Measurements from ENCODE around the gene NTSR2. TPM values are rescaled to one million over a fixed set of nuclear protein-coding genes. Genes with fewer than 3 reads are reported as not detected.

NTSR2 gene
- total and polyA plus RNA-seq, 2 of the 8 experiments (the other 6 are each of a cell fraction or from before 2014, with no cell fraction given), result 0.05 TPM; not detected in 1

GRCh38 chr2:11675423-11676112 is 5.6 kb upstream of the NTSR2 start:
- CTCF ChIA-PET (ENCODE audit: partially characterized antibody), result interaction anchor here (1.9 to 3.4 kb wide), 2 partner anchors 8 to 12 kb away, joined by 6 to 16 read pairs; no protein-coding TSS in a partner anchor
- H3K4ac ChIP-seq (replicated peaks; ENCODE audit: insufficient read length, low read depth, low read length), result no peak overlapping the region
- no peaks in the 10 kb centered on the region for H3K79me1 ChIP-seq (ENCODE audit: low read depth, low read length)
- no peak overlapping the region for H4K8ac ChIP-seq (ENCODE audit: extremely low read depth, insufficient read depth, low read length)
- H4K5ac ChIP-seq (ENCODE audit: insufficient read length, low read depth, low read length), result no peak overlapping the region
- H3K14ac ChIP-seq (ENCODE audit: insufficient read length), result no peak overlapping the region
- POLR2A ChIA-PET (ENCODE audit: partially characterized antibody), result no interaction called here
- no peak overlapping the region for H2BK15ac ChIP-seq (ENCODE audit: low read length)
- no peaks in the 10 kb centered on the region for H4K20me1 ChIP-seq (replicated peaks in 1 of 2; ENCODE audit: control insufficient read depth in 1 of 2, insufficient read depth in 2 of 2, low read length in 2 of 2)
- DNase-seq (ENCODE audit: low read depth in 1 of 2, low spot score in 2 of 2), result no peak
- H3K18ac ChIP-seq (ENCODE audit: extremely low read depth, low read length), result no peak overlapping the region
- 87% methylated on average over 3 of the region's 3 CpGs; no CpG with 5 or more reads in 1 of the 2 experiments for WGBS, 2 experiments (ENCODE audit: extremely low coverage in 1 of 2, insufficient coverage in 1 of 2, insufficient read length in 1 of 2, insufficient replicate concordance in 2 of 2, low coverage in 1 of 2, low lambda C conversion rate in 2 of 2, missing lambda C conversion rate in 1 of 2)
- H3K27me3 ChIP-seq (replicated peaks in 1 of 4; ENCODE audit: control insufficient read depth in 3 of 4, extremely low read depth in 1 of 4, insufficient read depth in 3 of 4, low read length in 3 of 4), result peaks cover 0 to 3% (median 2%) of the 10 kb centered on the region in 4 experiments; a peak in 5 of 7 replicates
- no peaks in the 10 kb centered on the region for H3K79me2 ChIP-seq (ENCODE audit: control insufficient read depth in 1 of 2, insufficient read depth in 2 of 2, low read length in 2 of 2)
- FAIRE-seq, result no peak
- H3K27ac ChIP-seq (ENCODE audit: low read depth, low read length), result no peak overlapping the region
- no peak overlapping the region for H4K91ac ChIP-seq (replicated peaks; ENCODE audit: insufficient read length, low read length)
- no peak overlapping the region for H2AFZ ChIP-seq (ENCODE audit: low read length)
- no peak overlapping the region for H3K4me3 ChIP-seq (ENCODE audit: extremely low read depth in 1 of 4, insufficient read depth in 2 of 4, low read depth in 3 of 4, low read length in 4 of 4)
- H3K56ac ChIP-seq (replicated peaks; ENCODE audit: insufficient read length, low read depth, low read length), result no peak overlapping the region
- H2BK12ac ChIP-seq (ENCODE audit: low read depth, low read length), result no peak overlapping the region
- H3K4me2 ChIP-seq (ENCODE audit: insufficient read depth in 1 of 2, low read depth in 2 of 2, low read length in 2 of 2), result no peak overlapping the region
- H3K9ac ChIP-seq (replicated peaks in 1 of 4; ENCODE audit: extremely low read depth in 1 of 4, low read depth in 3 of 4, low read length in 3 of 4), result no peak overlapping the region
- no peak overlapping the region for H2BK20ac ChIP-seq (ENCODE audit: low read length)
- no peaks in the 10 kb centered on the region for H3K36me3 ChIP-seq (ENCODE audit: control insufficient read depth in 2 of 4, insufficient read depth in 4 of 4, low read length in 3 of 4)
- no peak overlapping the region for H3K23ac ChIP-seq (ENCODE audit: insufficient read length)
- H2BK5ac ChIP-seq (ENCODE audit: low read depth, low read length), result no peak overlapping the region
- H2AK5ac ChIP-seq (ENCODE audit: low read depth, low read length), result no peak overlapping the region
- H2BK120ac ChIP-seq (replicated peaks; ENCODE audit: low read depth, low read length), result no peak overlapping the region
- H3K9me3 ChIP-seq (ENCODE audit: insufficient read depth in 2 of 2, low read depth in 1 of 2, low read length in 1 of 2), result no peaks in the 10 kb centered on the region
- H3K23me2 ChIP-seq (ENCODE audit: low read depth, low read length), result no peaks in the 10 kb centered on the region
- H3K4me1 ChIP-seq (replicated peaks in 1 of 4; ENCODE audit: control insufficient read depth in 3 of 4, insufficient read depth in 4 of 4, low read length in 3 of 4), result peaks cover 3 to 14% (median 9%) of the 10 kb centered on the region in 4 experiments; a peak in 6 of 7 replicates
- TF ChIP-seq CTBP2 (IDR thresholded peaks at IDR 0.05; ENCODE audit: borderline replicate concordance, insufficient read depth, insufficient read length, low read length) (no peak), PHF8 (conservative IDR thresholded peaks at IDR 0.05; ENCODE audit: low read depth, low read length) (no peak), KDM1A (IDR thresholded peaks at IDR 0.05; ENCODE audit: borderline replicate concordance, low read length) (no peak), CTCF (IDR thresholded peaks at IDR 0.05; ENCODE audit: control extremely low read depth in 1 of 3, insufficient read depth in 1 of 3, low read depth in 1 of 3, low read length in 3 of 3) (no peak), SP4 (IDR thresholded peaks at IDR 0.05; ENCODE audit: low read length) (no peak)
